Stimulated activated CD4-positive, alpha-beta T cell treated with anti-CD3 and anti-CD28 coated beads, Interleukin-12 subunit alpha, Interleukin-12 subunit beta, amount 100 ng/mL, for 4 hours (primary cell): Measurements from ENCODE around the gene MGAT5B.

ENCODE experiments used
- DNase-seq: peaks from one replicate; pipeline ENCODE4 v3.0.0-alpha.2; 2020

The MGAT5B gene

GRCh38 chr17:76909971-76910760, 42.0 kb downstream of the MGAT5B start:
- peak; percentile 26 for DNase-seq

- DNase-seq: no peak
Observed at GRCh38 chr17:76911299-76912017, 43.3 kb downstream of the MGAT5B start.

- no peak for DNase-seq
Observed at GRCh38 chr17:76912421-76913164, 44.4 kb downstream of the MGAT5B start.

- DNase-seq: no peak
Observed at GRCh38 chr17:76914937-76915336, 46.7 kb downstream of the MGAT5B start.

- no peak for DNase-seq
Observed at GRCh38 chr17:76915840-76916510, 47.8 kb downstream of the MGAT5B start.

- DNase-seq: no peak
Observed at GRCh38 chr17:76917829-76918228, 49.6 kb downstream of the MGAT5B start.

GRCh38 chr17:76918811-76919210, 50.6 kb downstream of the MGAT5B start:
- DNase-seq: no peak

- DNase-seq: no peak
Observed at GRCh38 chr17:76920364-76921139, 52.3 kb downstream of the MGAT5B start.

- no peak for DNase-seq
Observed at GRCh38 chr17:76921340-76922036, 53.3 kb downstream of the MGAT5B start.

- DNase-seq: no peak
Observed at GRCh38 chr17:76922084-76922483, 53.9 kb downstream of the MGAT5B start.

GRCh38 chr17:76922967-76923366, 54.8 kb downstream of the MGAT5B start:
- DNase-seq: no peak

- no peak for DNase-seq
Observed at GRCh38 chr17:76923491-76923890, 55.3 kb downstream of the MGAT5B start.

- no peak for DNase-seq
Observed at GRCh38 chr17:76924345-76925342, 56.4 kb downstream of the MGAT5B start.

GRCh38 chr17:76925441-76925891, 57.3 kb downstream of the MGAT5B start:
- DNase-seq: no peak

GRCh38 chr17:76926237-76926866, 58.1 kb downstream of the MGAT5B start:
- no peak for DNase-seq

GRCh38 chr17:76927577-76927976, 59.4 kb downstream of the MGAT5B start:
- no peak for DNase-seq

- DNase-seq: no peak
Observed at GRCh38 chr17:76927982-76928381, 59.8 kb downstream of the MGAT5B start.

- DNase-seq: no peak
Observed at GRCh38 chr17:76929148-76929547, 60.9 kb downstream of the MGAT5B start.

- no peak for DNase-seq
Observed at GRCh38 chr17:76929601-76930000, 61.4 kb downstream of the MGAT5B start.

GRCh38 chr17:76930107-76930506, 61.9 kb downstream of the MGAT5B start:
- no peak for DNase-seq
